ENCODE measurements around the gene ZSWIM4.

Gene ZSWIM4

GRCh38 chr19:13823901-13824300, 28.7 kb downstream of the ZSWIM4 start:
- Histone ChIP-seq H3K9ac (ENCODE audit: low read depth in 1 of 2, low read length in 2 of 2) (no peak overlapping the region), H3K27ac (ENCODE audit: low read depth, low read length) (no peak overlapping the region), H3K36me3 (ENCODE audit: control insufficient read depth in 1 of 2, insufficient read depth in 2 of 2, low read length in 2 of 2) (peaks cover 0 to 4% of the 10 kb centered on the region in 2 donors), H3K9me3 (ENCODE audit: control insufficient read depth in 1 of 2, low read length in 2 of 2) (no peaks in the 10 kb centered on the region), H3K4me1 (ENCODE audit: control insufficient read depth in 1 of 2, insufficient read depth in 2 of 2, low read length in 2 of 2) (no peaks in the 10 kb centered on the region), H3K27me3 (ENCODE audit: control insufficient read depth in 1 of 2, insufficient read depth in 2 of 2, low read length in 2 of 2) (no peaks in the 10 kb centered on the region), H3K4me3 (ENCODE audit: low read depth in 1 of 2, low read length in 2 of 2) (no peak overlapping the region)

- Histone ChIP-seq H3K36me3 (ENCODE audit: control insufficient read depth in 1 of 2, insufficient read depth in 2 of 2, low read length in 2 of 2) (peaks cover 0 to 4% of the 10 kb centered on the region in 2 donors), H3K27ac (ENCODE audit: low read depth, low read length) (no peak overlapping the region), H3K9me3 (ENCODE audit: control insufficient read depth in 1 of 2, low read length in 2 of 2) (no peaks in the 10 kb centered on the region), H3K4me1 (ENCODE audit: control insufficient read depth in 1 of 2, insufficient read depth in 2 of 2, low read length in 2 of 2) (no peaks in the 10 kb centered on the region), H3K9ac (ENCODE audit: low read depth in 1 of 2, low read length in 2 of 2) (no peak overlapping the region), H3K4me3 (ENCODE audit: low read depth in 1 of 2, low read length in 2 of 2) (no peak overlapping the region), H3K27me3 (ENCODE audit: control insufficient read depth in 1 of 2, insufficient read depth in 2 of 2, low read length in 2 of 2) (no peaks in the 10 kb centered on the region)
Observed at GRCh38 chr19:13824703-13825102, 29.5 kb downstream of the ZSWIM4 start.

- Histone ChIP-seq H3K36me3 (ENCODE audit: control insufficient read depth in 1 of 2, insufficient read depth in 2 of 2, low read length in 2 of 2) (peaks cover 0 to 7% of the 10 kb centered on the region in 2 donors), H3K27me3 (ENCODE audit: control insufficient read depth in 1 of 2, insufficient read depth in 2 of 2, low read length in 2 of 2) (no peaks in the 10 kb centered on the region), H3K9me3 (ENCODE audit: control insufficient read depth in 1 of 2, low read length in 2 of 2) (no peaks in the 10 kb centered on the region), H3K4me1 (ENCODE audit: control insufficient read depth in 1 of 2, insufficient read depth in 2 of 2, low read length in 2 of 2) (no peaks in the 10 kb centered on the region), H3K4me3 (ENCODE audit: low read depth in 1 of 2, low read length in 2 of 2) (no peak overlapping the region), H3K9ac (ENCODE audit: low read depth in 1 of 2, low read length in 2 of 2) (no peak overlapping the region), H3K27ac (ENCODE audit: low read depth, low read length) (no peak overlapping the region)
Observed at GRCh38 chr19:13825489-13826441, 30.5 kb downstream of the ZSWIM4 start.

- H3K9ac ChIP-seq (ENCODE audit: low read depth in 1 of 2, low read length in 2 of 2), result no peak overlapping the region
- no peak overlapping the region for H3K27ac ChIP-seq (ENCODE audit: low read depth, low read length)
- no peaks in the 10 kb centered on the region for H3K4me1 ChIP-seq (ENCODE audit: control insufficient read depth in 1 of 2, insufficient read depth in 2 of 2, low read length in 2 of 2)
- no peaks in the 10 kb centered on the region for H3K9me3 ChIP-seq (ENCODE audit: control insufficient read depth in 1 of 2, low read length in 2 of 2)
- H3K4me3 ChIP-seq (ENCODE audit: low read depth in 1 of 2, low read length in 2 of 2), result no peak overlapping the region
- H3K27me3 ChIP-seq (ENCODE audit: control insufficient read depth in 1 of 2, insufficient read depth in 2 of 2, low read length in 2 of 2), result no peaks in the 10 kb centered on the region
- peaks cover 0 to 7% of the 10 kb centered on the region in 2 donors for H3K36me3 ChIP-seq (ENCODE audit: control insufficient read depth in 1 of 2, insufficient read depth in 2 of 2, low read length in 2 of 2)
Observed at GRCh38 chr19:13826652-13827235, 31.5 kb downstream of the ZSWIM4 start.

GRCh38 chr19:13827656-13828055, 32.4 kb downstream of the ZSWIM4 start:
- Histone ChIP-seq H3K36me3 (ENCODE audit: control insufficient read depth in 1 of 2, insufficient read depth in 2 of 2, low read length in 2 of 2) (peaks cover 0 to 7% of the 10 kb centered on the region in 2 donors), H3K27ac (ENCODE audit: low read depth, low read length) (no peak overlapping the region), H3K4me1 (ENCODE audit: control insufficient read depth in 1 of 2, insufficient read depth in 2 of 2, low read length in 2 of 2) (no peaks in the 10 kb centered on the region), H3K27me3 (ENCODE audit: control insufficient read depth in 1 of 2, insufficient read depth in 2 of 2, low read length in 2 of 2) (no peaks in the 10 kb centered on the region), H3K9ac (ENCODE audit: low read depth in 1 of 2, low read length in 2 of 2) (no peak overlapping the region), H3K4me3 (ENCODE audit: low read depth in 1 of 2, low read length in 2 of 2) (no peak overlapping the region), H3K9me3 (ENCODE audit: control insufficient read depth in 1 of 2, low read length in 2 of 2) (no peaks in the 10 kb centered on the region)

GRCh38 chr19:13830114-13830740, 35.0 kb downstream of the ZSWIM4 start:
- Histone ChIP-seq H3K36me3 (ENCODE audit: control insufficient read depth in 1 of 2, insufficient read depth in 2 of 2, low read length in 2 of 2) (peaks cover 0 to 4% of the 10 kb centered on the region in 2 donors), H3K4me3 (ENCODE audit: low read depth in 1 of 2, low read length in 2 of 2) (no peak overlapping the region), H3K27me3 (ENCODE audit: control insufficient read depth in 1 of 2, insufficient read depth in 2 of 2, low read length in 2 of 2) (no peaks in the 10 kb centered on the region), H3K9ac (ENCODE audit: low read depth in 1 of 2, low read length in 2 of 2) (no peak overlapping the region), H3K9me3 (ENCODE audit: control insufficient read depth in 1 of 2, low read length in 2 of 2) (no peaks in the 10 kb centered on the region), H3K27ac (ENCODE audit: low read depth, low read length) (no peak overlapping the region), H3K4me1 (ENCODE audit: control insufficient read depth in 1 of 2, insufficient read depth in 2 of 2, low read length in 2 of 2) (peaks cover 9 to 15% of the 10 kb centered on the region in 2 donors)

GRCh38 chr19:13830741-13831536, 35.7 kb downstream of the ZSWIM4 start:
- Histone ChIP-seq H3K4me3 (ENCODE audit: low read depth in 1 of 2, low read length in 2 of 2) (no peak overlapping the region), H3K9me3 (ENCODE audit: control insufficient read depth in 1 of 2, low read length in 2 of 2) (no peaks in the 10 kb centered on the region), H3K27me3 (ENCODE audit: control insufficient read depth in 1 of 2, insufficient read depth in 2 of 2, low read length in 2 of 2) (no peaks in the 10 kb centered on the region), H3K9ac (ENCODE audit: low read depth in 1 of 2, low read length in 2 of 2) (no peak overlapping the region), H3K4me1 (ENCODE audit: control insufficient read depth in 1 of 2, insufficient read depth in 2 of 2, low read length in 2 of 2) (peaks cover 13 to 19% of the 10 kb centered on the region in 2 donors), H3K36me3 (ENCODE audit: control insufficient read depth in 1 of 2, insufficient read depth in 2 of 2, low read length in 2 of 2) (peaks cover 0 to 8% of the 10 kb centered on the region in 2 donors), H3K27ac (ENCODE audit: low read depth, low read length) (no peak overlapping the region)

GRCh38 chr19:13831537-13832467, 36.6 kb downstream of the ZSWIM4 start:
- Histone ChIP-seq H3K36me3 (ENCODE audit: control insufficient read depth in 1 of 2, insufficient read depth in 2 of 2, low read length in 2 of 2) (peaks cover 0 to 12% of the 10 kb centered on the region in 2 donors), H3K27ac (ENCODE audit: low read depth, low read length) (no peak overlapping the region), H3K27me3 (ENCODE audit: control insufficient read depth in 1 of 2, insufficient read depth in 2 of 2, low read length in 2 of 2) (no peaks in the 10 kb centered on the region)

More at GRCh38 chr19:13831537-13832467, 36.6 kb downstream of the ZSWIM4 start:
- H3K4me3 ChIP-seq (ENCODE audit: low read depth in 1 of 2, low read length in 2 of 2), result no peak overlapping the region
- H3K4me1 ChIP-seq (ENCODE audit: control insufficient read depth in 1 of 2, insufficient read depth in 2 of 2, low read length in 2 of 2), result peaks cover 15 to 28% of the 10 kb centered on the region in 2 donors
- no peaks in the 10 kb centered on the region for H3K9me3 ChIP-seq (ENCODE audit: control insufficient read depth in 1 of 2, low read length in 2 of 2)
- H3K9ac ChIP-seq (ENCODE audit: low read depth in 1 of 2, low read length in 2 of 2), result no peak overlapping the region
